Measurements from ENCODE around the gene LST1.
"Not testable (repeated sequence)": the region's sequence is repeated elsewhere in the genome, so short reads cannot be mapped to it uniquely, and the experiment has no call there.

The LST1 gene

DNA sequence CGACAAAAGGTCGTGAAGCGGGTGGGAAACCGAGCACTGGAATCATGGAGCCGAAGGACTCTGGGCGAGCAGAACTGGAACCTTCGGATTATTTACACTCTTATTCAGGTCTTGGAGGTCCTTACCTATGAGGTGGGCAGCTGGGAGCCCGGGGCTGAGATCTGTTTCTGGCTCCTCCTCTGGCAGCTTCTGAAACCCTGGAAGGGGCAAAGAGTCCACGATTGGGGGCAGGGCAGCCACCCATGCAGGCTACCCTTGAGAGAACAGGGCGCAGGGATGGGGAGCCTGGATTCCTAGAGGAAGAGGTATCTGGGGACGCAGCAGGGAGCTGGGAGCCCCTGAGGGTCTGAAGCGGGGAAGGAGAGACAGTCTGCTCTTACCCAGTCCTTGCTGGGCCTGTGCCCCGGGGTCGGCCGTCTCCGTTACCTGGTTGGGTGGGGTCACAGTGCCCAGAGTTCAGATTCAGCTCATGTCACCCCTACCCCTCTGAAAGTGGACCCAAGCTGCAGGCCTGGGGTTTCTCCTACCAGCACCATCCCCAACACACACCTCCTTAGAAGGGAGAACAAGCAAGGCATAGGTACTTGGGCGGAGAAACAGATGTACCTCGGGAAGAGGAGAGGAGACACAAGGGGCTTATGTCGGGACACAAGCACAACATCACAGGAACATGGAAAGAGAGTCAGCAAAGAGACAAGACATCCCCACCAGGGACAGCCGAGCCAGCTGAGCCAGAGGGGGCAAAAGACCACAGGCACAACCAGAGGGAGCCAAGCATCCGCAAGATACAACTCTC, 4.4 kb upstream of the LST1 start:
- no peak for DNase-seq

- DNase-seq = no peak
These were observed 3.8 kb upstream of the LST1 start, which contains the start of gene LTB for GRCh38 chr6:31582230-31582643. TSS of gene LTB (minus strand) at chr6:31582424. CDS start at chr6:31582417, 7 bp downstream.

DNA sequence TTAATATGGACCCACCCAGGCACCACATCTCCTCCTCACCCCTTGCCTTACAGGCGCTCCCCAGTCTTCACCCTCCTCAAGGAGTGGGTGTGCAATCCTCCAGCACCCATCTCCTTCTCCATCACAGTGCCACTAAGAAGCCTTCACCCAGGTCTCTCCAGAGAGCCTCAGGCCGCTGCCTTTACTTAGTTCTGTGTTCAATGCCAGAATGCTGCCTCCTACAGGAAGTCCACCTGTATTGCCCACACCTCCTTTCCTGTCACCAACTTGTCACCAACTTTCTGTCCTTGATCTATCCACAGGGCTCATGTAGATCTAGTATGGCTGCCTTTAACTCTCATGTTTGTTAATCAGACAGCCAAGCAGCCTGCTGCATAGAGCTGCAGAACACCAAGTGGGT, 586 bp upstream of the LST1 start:
- no peak for DNase-seq

DNA sequence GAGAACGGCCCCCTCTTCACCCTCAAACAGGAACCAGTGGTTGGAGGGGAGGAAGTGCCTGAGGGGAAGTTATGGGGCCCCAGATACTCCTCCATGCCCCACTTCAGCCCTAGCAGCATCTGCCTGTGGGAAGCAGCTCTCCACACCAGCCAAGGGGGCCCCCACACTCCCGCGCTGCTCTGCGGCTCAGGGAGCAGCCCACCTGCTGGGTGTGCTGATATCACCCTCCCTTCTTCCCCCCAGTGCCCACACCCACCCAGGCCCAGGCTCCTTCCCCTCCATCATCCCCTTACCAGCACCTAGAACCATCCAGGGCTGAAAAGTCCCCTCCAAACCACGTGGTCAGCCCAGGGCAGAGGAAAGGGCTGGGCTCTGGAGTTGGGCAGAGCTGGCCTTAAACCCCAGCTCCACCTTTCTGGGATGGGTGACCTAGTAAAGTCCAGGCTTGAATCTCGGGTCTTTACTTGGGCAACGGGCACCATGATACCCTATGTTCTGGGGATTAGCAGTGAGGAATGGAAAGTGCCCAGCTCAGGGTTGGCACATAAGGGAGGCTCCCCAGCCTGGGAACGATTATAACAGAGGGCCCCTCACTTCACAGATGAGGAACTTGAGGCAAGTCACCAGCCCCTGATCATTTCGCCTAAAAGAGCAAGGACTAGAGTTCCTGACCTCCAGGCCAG, 663 bp downstream of the LST1 start:
- DNase-seq = no peak

DNA sequence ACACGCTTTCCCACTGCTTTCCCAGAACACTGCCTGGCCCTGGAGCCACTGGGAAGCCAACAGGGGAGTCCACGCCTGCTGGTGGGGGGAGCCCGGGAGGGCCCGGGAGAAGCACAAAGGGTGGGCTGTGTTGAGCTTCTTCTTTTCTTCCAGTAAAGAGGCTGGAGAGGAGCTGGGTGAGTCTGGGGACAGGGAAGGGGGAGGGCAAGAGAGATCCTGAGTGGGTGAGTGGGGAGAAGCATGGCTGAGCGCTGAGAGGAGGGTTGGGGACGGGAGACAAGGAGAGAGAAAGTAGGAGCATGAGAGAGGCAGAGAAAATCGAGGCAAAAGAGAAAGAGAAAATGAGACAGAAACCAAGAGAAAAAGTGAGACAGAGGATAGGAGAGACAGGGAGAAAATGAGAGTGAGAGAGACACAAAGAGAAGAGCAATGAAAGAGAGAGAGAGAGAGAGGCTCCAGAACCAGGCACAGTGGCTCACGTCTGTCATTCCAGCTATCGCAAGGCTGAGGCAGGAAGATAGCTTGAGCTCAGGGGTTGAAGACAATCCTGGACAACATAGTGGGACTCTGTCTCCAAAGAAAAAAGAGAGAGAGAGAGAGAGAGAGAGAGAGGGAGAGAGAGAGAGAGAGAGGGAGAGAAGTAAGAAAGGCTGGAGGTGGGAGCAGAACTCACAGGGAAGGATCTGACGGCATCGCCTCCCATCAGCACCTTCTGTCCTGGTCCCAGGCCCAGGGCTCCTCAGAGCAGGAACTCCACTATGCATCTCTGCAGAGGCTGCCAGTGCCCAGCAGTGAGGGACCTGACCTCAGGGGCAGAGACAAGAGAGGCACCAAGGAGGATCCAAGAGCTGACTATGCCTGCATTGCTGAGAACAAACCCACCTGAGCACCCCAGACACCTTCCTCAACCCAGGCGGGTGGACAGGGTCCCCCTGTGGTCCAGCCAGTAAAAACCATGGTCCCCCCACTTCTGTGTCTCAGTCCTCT, 2.0 kb downstream of the LST1 start:
- DNase-seq = no peak

DNA sequence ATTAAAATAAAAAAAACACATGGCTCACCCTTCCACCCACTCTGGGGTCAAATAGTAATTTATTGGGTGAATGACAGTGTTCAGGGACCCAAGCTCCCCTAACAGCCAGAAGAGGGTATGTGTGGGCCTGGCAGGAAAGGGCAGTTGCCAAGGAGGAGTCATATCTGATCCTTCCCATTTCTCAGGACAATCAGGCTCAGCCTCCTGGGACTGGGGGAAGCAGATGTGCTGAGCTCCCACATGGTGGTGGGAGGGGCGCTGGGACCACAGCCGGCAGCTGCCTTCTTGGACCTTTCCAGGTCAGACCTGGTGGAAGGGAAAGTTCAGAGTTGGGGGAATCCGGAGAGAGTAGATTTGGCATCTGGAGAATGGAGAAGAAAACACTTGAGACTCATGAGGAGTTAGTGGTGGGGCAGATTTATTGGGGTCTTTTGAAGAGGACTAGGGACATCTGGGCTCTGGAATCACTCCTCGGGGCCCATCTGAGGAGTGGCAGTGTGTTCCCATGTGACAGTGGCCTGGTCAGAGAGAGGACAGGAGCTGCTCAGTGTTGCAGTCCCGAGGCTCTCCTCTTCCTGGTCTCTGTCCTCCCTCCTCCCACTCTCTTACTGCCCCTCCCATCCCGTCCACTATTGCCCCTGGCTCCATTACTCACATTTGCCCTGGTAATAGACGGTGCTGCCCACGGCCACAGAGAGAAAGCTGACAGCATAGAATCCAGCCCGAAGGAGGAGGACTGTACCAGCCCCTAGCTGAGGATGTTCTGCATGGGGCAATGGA, 3.0 kb downstream of the LST1 start:
- no peak for DNase-seq

- DNase-seq = not testable (repeated sequence)
These were observed 4.6 kb downstream of the LST1 start for GRCh38 chr6:31590691-31591090.

DNA sequence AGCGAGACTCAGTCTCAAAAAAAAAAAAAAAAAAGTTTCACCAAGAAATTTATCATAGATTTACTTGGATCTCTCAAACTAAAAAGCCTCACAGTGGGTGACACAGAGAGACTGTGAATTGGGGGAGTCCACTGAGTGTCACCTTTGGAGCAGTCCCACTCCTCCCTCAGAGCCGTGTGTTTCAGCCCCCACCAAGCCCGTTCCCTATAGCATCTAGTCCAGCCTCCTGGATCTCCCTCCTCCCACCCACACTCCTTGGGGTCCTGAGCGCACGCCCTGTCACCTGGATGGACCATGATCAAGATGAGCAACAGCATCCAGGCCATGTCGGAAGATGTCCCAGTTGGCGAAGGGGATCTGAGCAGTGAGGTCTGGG, 6.3 kb downstream of the LST1 start:
- DNase-seq = no peak

- no peak for DNase-seq
These were observed 10.9 kb downstream of the LST1 start for GRCh38 chr6:31597006-31597405.

GRCh38 chr6:31607317-31607716, 21.2 kb downstream of the LST1 start:
- no peak for DNase-seq

DNA sequence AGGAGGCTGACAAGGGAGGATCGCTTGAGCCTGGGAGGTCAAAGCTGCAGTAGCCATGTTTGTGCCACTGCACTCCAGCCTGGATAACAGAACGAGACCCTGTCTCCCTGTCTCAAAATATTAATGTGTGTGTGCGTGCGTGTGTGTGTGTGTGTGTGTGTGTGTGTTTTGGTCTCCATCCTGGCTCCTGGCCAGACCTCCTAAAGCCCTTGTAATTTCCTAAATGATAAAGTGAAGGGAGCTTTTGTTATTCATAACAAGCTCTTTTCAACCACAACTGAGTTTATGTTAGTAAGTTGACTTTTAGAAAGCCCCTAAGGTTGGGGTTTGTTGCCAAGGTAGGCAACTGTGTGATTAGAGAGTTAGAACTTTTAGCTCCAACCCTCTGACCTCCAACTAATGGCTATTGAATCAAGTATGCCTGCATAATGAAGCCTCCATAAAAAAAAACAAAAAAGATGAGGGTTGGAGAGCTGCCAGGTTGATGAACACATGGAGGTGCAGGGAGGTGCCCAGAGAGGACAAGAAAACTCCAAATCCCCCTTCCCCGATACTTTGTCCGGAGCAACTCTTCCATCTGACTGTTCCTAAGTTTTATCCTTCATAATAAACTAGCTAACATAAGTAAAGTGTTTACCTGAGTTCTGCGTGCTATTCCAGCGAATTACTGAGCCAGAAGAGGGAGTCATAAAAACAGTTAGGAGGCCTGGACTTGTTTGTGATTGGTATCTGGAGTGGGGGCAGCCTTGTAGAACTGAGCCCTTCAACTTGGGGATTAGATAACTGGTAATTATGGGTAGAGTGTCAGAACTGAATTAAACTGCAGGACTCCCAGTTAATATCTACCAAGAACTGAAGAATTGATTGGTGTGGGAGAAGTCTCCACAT, 23.7 kb downstream of the LST1 start:
- DNase-seq = no peak

DNA sequence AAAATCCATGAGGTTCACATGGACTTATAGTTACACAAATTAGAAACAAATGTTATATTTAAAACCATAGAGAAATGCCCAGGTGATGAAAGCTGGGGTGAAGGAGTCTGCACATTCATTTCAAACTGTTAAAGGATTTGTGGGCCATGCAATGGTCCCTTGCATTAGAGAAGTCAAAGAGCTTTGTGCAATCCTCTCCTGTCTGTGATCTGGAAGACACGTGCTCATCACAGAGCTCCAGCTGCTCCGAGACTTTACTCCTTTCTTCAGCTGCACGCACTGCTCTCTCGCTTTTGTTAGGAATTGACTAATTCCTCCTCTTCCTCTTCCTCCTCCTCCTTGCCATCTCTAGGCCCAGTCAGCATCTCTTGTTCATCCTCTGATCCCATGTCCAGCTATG, 24.9 kb downstream of the LST1 start:
- DNase-seq = no peak

- no peak for DNase-seq
These were observed 28.1 kb downstream of the LST1 start for GRCh38 chr6:31614075-31614619.

DNA sequence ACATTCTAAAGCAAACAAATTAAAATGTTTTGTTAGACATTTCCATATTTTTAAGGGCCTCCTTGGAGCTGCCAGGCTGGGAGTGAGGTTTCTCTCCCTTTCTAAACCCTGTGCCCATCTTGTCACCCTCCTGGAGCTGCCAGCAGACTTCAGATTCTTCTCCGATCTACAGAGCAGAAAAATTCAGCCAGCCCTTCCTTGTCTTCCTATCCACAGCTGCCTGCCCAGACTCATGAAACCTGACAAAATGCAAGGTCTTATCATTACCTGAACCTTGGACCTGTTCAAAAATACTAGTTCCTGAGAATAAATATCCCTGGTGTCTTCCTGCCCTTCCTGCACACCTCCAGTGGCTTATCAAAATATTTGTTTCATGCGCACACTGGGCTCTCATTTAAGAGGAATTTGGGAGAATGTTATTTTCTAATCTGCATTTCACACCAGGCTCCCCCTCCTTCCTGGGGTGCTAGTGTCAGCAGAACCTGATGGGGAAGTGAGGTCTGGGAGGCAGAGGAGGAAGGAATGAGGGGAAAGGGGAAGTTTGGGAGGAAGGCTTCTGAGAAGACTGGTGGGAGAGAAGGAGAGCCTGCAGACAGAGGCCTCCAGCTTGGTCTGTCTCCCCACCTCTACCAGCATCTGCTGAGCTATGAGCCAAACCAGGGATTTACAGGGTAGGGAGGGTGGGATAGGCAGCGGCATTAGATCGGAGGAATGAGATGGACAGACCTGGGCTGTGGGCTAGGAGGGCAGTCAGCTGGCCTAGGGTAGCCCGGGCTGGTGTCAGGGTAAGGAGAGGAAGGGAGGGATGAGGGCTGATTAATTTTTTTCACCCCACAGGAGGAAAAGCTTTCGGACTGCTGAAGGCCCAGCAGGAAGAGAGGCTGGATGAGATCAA, 28.9 kb downstream of the LST1 start, which contains the start of gene AIF1:
AIF1 (plus strand) TSS at position 551 of the 895 bp plus-strand sequence; CDS start at position 647, 96 bp downstream.
- no peak for DNase-seq

- no peak for DNase-seq
These were observed 29.7 kb downstream of the LST1 start for GRCh38 chr6:31615748-31616147.

DNA sequence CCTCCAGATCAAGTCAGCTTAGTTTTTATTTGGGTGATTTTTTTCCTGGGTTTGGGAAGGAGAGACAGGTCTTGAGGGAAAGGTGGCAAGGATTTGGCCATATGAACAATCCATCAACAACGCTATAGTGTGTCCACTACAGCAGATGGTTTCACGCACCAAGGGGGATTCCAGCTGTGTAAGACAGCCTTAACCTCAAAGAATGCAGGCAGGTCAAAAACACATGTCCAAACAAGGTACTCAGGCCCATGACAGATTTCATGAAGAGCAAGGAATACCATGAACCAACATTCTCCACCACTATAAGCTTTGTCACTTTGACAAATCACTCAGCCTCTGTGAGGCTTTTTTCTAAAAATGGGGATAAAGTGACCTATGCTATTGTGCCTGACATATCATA, 30.9 kb downstream of the LST1 start:
- DNase-seq = no peak

DNA sequence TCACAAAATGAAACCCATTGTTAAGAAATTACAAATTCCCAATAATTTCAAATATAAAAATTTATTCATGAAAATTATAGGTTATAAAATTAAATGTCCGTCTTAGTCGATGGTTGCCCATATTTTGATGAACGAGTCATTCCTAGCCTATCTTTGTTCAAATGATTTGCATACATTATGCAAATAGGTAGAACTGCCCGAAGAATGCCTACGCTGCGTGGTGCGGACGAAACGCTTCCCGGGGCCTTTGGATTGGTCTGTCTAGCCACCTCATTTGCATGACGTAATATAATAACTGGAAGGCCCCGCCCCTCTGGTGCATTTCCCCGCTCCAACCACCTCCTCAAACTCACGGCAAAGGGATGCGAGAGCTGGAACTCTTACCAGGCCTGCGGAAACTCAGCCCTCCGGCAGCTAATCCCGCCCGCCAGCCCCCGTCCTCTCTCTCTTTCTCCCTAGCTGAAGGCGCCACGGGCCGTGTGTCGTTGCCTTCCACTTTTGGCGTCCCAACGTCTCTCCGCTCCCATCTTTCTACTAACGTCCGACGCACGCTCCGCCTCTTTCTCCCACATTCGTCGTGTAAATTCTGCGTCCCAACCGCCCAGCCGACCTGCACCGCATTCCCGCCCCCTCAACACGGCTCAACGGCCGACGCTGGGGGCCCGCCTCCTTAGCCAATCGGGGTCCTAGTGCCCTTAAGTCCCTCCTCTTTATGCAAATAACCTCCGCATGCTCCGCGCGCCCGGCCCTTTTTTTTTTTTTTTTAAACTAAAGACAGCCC, 33.9 kb downstream of the LST1 start:
- DNase-seq = peak; percentile 98

GRCh38 chr6:31620586-31621319, 34.7 kb downstream of the LST1 start, which contains the start of gene PRRC2A:
TSS of gene PRRC2A (plus strand) at chr6:31620715. CDS start at chr6:31622790, 2,075 bp downstream.
- DNase-seq = peak; percentile 62
